Measurements from ENCODE around the gene RHOG. TPM values are rescaled to one million over a fixed set of nuclear protein-coding genes. Genes with fewer than 3 reads are reported as not detected.

Gene RHOG
- total RNA-seq, 4 donors from 2014 or later, result 39.9 to 82.4 (median 59.7) TPM

DNA sequence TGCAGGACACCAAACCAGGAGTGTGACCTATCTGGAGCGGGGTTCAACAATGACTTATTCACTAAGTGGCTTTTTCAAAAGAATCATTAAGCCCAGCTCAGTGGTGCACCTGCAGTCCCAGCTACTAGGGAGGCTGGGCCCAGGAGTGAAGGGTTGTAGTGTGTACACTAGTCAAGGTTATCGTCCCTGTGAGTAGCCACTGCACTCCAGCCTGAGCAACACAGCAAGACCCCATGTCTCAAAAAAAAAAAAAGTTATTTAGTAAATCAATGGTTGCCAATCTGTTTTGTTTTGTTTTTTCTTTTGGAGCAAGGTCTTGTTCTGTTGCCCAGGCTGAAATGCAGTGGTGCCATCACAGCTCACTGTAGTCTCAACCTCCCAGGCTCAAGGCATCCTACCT is 7.9 kb downstream of the RHOG start:
- no peak for TF ChIP-seq CTCF (IDR thresholded peaks at IDR 0.05; ENCODE audit: low read depth)

DNA sequence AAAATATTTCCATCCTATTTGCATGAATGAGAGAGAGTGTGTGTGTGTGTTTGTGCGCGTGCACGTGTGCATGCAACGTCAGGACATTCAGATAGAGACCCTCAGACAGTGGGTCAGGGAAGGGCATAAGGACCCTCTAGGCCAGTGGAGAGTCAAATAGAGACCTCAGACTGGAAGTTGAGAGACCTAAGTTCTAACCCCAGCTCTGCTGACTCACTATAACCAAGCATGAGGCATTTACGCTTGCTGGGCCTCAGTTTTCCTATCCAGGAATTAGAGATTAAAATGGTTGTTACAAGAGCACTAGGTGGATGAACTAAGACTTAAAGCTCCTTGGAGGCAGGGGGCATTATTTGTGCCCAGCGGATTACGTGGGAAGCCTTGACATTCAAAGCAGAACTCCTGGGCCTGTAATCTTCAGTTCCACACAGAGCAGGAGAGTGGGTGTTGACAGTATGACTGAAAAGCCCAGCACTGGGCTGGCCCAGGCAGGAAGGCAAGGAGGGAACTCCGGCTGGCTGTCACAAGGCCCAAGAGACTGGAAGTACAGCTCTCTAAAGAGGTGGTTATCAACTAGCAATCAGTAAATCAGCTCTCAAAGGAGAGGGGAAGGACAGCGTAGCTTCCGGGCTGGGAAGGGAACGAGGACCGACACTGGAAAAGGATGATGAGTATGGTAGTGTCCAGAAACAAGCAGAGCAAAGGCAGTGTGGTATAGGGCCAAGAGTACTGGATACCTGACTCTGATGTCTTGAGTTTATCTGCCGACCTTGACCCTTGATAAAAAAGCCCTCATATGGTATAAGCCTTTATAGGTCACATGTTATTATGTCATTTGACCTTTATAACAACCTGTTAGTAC is 9.2 kb downstream of the RHOG start:
- no peak for TF ChIP-seq CTCF (IDR thresholded peaks at IDR 0.05; ENCODE audit: low read depth)

DNA sequence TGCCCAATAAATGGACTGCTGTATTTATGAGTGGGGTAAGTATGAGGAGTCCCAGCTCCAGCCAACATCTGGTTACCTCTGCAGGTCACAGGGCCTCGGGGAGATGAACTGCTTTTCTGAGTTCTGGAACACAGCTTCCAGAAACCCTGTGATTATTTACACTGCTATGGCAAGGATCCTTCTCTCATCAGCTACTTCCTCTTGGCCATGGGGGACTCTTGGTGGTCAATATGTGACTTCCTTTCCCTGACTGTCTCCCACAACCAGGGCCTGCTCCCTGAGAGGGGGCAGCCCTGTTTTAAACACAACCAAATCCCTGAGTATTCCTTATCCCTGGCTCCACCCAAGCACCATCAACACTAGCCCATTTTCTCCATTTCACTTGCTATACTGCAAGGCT is 10.0 kb downstream of the RHOG start:
- TF ChIP-seq CTCF (IDR thresholded peaks at IDR 0.05; ENCODE audit: low read depth), result no peak

DNA sequence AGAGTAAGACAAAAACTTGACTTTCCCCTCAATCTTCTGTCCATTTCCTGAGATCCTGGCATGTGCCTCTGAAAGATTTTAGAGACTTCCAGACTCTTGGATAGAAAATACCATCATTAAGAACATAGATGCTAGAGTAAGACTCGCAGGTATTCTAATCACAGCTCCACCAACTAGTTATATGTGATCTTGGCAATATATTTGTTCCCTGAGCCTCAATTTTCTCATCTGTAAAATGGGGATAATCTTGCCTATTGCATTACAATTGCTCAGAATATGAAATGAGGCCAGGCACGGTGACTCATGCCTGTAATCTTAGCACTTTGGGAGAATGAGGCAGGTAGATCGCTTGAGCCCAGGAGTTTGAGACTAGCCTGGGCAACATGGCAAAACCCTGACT is 10.7 kb downstream of the RHOG start:
- TF ChIP-seq CTCF (IDR thresholded peaks at IDR 0.05; ENCODE audit: low read depth), result no peak

DNA sequence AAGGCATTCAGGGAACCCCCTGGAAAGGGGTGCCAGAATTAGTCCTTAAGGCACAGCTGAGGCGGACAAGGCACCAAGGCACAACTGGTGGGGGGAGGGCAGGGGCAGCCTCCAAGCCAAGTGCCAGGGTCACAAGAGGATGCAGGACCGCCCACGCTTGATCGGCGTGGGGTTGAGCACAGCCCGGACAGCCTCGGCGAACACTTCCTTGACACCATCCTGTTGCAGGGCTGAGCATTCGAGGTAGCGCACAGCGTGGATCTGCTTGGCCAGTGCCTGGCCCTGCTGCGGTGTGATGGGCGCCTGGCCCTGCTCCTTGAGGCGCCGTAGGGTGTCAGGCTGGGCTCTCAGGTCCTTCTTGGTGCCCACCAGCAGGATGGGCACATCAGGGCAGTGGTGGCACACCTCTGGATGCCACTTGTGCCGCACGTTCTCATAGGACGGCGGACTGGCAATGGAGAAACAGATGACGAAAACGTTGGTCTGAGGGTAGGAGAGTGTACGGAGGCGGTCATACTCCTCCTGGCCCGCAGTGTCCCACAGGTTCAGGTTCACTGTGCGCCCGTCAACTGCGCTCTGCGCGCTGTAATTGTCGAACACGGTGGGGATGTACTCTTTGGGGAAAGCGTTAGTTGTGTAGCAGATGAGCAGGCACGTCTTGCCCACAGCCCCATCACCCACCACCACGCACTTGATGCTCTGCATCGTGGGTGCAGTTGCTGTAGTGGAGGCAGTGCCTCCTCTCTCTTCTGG is 13.1 kb downstream of the RHOG start:
- TF ChIP-seq CTCF (IDR thresholded peaks at IDR 0.05; ENCODE audit: low read depth), result no peak

DNA sequence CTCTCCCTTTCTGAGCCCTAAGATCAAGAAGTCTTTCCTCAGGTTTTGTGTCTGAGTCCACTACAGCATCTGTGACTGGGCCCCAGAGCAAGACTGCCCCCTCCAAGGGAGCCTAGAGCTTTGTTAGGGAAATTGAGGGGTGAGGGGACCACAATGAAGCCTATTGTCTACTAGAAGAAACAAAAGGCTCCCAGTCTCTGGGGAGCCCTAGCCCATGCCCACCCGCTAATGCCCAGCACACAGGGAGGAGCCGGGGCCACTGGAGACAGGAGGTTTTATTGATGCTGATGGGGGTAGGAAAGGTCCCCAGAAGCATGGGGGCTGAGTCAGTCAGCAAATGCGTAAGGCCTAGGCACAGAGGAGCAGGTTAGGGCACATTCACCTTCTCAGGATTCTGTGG is 14.0 kb downstream of the RHOG start:
- no peak for TF ChIP-seq CTCF (IDR thresholded peaks at IDR 0.05; ENCODE audit: low read depth)

GRCh38 chr11:3825473-3826154 is 15.1 kb downstream of the RHOG start:
- no peak for TF ChIP-seq CTCF (IDR thresholded peaks at IDR 0.05; ENCODE audit: low read depth)

All from subcutaneous adipose tissue (tissue), 4 donors.